ENCODE results near the gene SHB.

SHB gene

DNA sequence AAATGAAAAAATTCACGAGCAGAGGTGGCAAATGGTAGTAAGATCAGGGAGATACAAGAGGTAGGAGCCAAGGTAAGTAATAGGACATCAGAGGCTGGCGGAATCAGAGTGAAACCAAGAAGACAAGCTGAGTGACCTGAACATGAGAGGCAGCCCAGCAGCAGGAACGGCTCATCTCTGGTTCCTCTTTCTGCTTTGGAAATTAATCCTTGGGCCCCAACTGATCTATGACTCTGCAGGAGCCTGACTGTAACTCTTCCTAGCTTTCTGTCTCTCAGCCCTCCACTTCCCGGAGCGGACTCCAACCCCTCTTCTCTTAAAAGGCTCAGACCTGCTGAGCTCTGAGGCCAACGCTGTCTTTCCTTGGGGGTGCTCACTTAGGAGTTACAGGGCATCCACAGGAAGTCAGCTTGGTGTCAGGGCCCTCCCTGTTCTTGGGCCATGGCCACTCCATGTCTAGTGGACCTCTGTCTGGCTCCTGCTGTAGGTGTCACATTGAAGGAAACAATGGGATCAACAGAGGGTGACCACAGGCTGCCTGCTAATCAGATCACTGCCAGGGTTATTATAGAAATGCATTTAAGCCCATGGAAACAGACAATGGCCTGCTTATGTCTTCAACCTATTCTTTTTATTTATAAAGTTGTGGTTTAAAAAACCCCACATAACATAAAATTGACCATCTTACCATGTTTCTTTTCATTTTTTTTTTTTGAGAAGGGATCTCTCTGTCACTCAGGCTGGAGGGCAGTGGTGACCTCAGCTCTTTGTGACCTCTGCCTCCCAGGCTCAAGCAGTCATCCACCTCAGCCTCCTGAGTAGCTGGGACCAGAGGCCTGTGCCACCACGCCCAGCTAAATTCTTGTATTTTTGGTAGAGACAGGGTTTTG is 22.5 kb upstream of the SHB start:
- no peak overlapping the region for H3K4me2 ChIP-seq (ENCODE audit: low read length)
- peak overlapping the region; percentile 80 for H3K56ac ChIP-seq (ENCODE audit: low read length)
- peak overlapping the region; percentile 62 for H2BK120ac ChIP-seq (ENCODE audit: low read depth, low read length)
- H4K8ac ChIP-seq (ENCODE audit: low read depth, low read length), result no peak overlapping the region
- peak overlapping the region; percentile 13 for H2BK15ac ChIP-seq (replicated peaks; ENCODE audit: low read depth)
- H3K79me1 ChIP-seq (ENCODE audit: low read length), result no peaks in the 10 kb centered on the region
- peak overlapping the region; percentile 85 for H3K4ac ChIP-seq (ENCODE audit: low read depth, low read length)
- peak overlapping the region; percentile 88 for H3K27ac ChIP-seq (ENCODE audit: low read depth, low read length)
- no peak overlapping the region for H3K23ac ChIP-seq (ENCODE audit: low read length)
- H3K4me1 ChIP-seq (ENCODE audit: control insufficient read depth, low read depth, low read length), result peaks cover 16% of the 10 kb centered on the region
- H3K18ac ChIP-seq (ENCODE audit: low read length), result peak overlapping the region; percentile 55
- no peaks in the 10 kb centered on the region for H3K27me3 ChIP-seq (ENCODE audit: insufficient read depth, low read length, poor library complexity)
- H3K79me2 ChIP-seq (ENCODE audit: control insufficient read depth, insufficient read depth, low read length), result no peaks in the 10 kb centered on the region
- no peak overlapping the region for H4K5ac ChIP-seq (ENCODE audit: low read length)
- H3K4me3 ChIP-seq (ENCODE audit: low read length), result no peak overlapping the region
- peak overlapping the region; percentile 18 for H3K9ac ChIP-seq (ENCODE audit: low read length)
- peak overlapping the region; percentile 88 for H2BK5ac ChIP-seq (ENCODE audit: low read length)
- peak overlapping the region; percentile 16 for H2AK5ac ChIP-seq (ENCODE audit: low read length)
- WGBS (ENCODE audit: extremely low coverage, insufficient coverage, low lambda C conversion rate), result no CpG with 5 or more reads among the region's 7 CpGs
- DNase-seq, result peak; percentile 84
- no peaks in the 10 kb centered on the region for H3K36me3 ChIP-seq (ENCODE audit: control insufficient read depth, insufficient read depth, low read length)

DNA sequence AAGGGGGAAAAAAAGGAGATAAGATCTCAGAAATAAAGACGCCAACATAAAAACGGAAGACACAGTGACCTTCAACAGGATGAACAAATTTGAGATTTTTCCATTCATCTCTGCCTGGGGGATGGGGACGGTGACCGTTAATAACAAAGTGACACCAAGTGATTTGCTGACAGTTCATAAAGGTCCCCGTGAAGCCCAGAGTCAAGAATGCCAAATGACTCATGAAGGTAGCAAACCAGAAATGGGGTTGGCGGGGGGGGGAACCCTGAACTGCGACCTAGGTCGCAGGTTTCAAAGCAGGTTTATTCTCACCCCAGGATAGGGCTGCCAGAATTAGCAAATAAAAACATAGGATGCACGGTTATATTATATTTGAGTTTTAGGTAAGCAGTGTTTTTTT is 21.1 kb upstream of the SHB start:
- Histone ChIP-seq H3K56ac (ENCODE audit: low read length) (no peak overlapping the region), H2BK15ac (replicated peaks; ENCODE audit: low read depth) (no peak overlapping the region), H2BK5ac (ENCODE audit: low read length) (peak overlapping the region; percentile 9), H3K79me2 (ENCODE audit: control insufficient read depth, insufficient read depth, low read length) (no peaks in the 10 kb centered on the region), H3K4ac (ENCODE audit: low read depth, low read length) (no peak overlapping the region), H3K23ac (ENCODE audit: low read length) (no peak overlapping the region), H4K5ac (ENCODE audit: low read length) (no peak overlapping the region), H3K4me2 (ENCODE audit: low read length) (no peak overlapping the region), H2AK5ac (ENCODE audit: low read length) (no peak overlapping the region), H3K4me3 (ENCODE audit: low read length) (no peak overlapping the region), H3K27me3 (ENCODE audit: insufficient read depth, low read length, poor library complexity) (no peaks in the 10 kb centered on the region), H3K79me1 (ENCODE audit: low read length) (no peaks in the 10 kb centered on the region), H3K9ac (ENCODE audit: low read length) (no peak overlapping the region), H3K36me3 (ENCODE audit: control insufficient read depth, insufficient read depth, low read length) (no peaks in the 10 kb centered on the region), H3K27ac (ENCODE audit: low read depth, low read length) (no peak overlapping the region), H3K4me1 (ENCODE audit: control insufficient read depth, low read depth, low read length) (peaks cover 16% of the 10 kb centered on the region), H3K18ac (ENCODE audit: low read length) (peak overlapping the region; percentile 16), H2BK120ac (ENCODE audit: low read depth, low read length) (no peak overlapping the region), H4K8ac (ENCODE audit: low read depth, low read length) (no peak overlapping the region)
- no CpG with 5 or more reads among the region's 9 CpGs for WGBS (ENCODE audit: extremely low coverage, insufficient coverage, low lambda C conversion rate)
- peak; percentile 34 for DNase-seq

DNA sequence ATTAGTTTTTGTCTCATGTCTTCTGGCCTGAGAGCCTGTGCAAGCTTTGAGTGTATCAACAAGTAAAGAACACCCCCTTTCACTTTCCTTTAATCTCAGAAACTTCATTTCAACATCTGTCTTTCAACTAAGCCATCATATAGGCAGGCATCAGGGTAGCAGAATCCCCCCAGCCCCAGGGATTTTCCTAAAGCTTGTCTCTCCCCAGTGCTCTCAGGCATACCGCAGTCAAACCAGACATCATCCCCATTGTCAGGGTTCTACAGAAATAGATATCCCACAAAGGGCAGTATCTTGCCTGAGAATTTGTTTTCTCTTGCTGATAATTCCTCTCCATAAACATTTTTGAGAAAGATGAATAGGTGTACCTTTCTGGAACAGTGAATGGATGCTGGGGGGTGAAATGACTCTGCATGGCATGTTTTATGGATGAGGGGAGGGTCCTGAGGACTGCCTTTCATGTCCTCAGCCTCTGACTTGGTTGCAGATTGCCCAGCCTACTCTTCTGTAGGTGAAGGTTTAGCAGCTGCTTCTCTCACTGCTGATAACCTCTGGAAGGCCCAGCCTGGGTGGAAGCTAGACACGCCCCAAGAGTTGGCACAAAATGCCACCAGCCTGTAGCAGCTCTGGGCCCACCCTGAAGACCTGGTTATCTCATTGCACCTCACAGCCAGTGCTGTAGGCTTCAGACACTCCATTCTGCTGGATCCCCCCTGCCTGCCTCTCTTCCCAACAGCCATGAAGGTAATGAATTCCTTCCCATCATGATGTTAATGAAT is 20.5 kb upstream of the SHB start:
- H2AK5ac ChIP-seq (ENCODE audit: low read length), result no peak overlapping the region
- H4K8ac ChIP-seq (ENCODE audit: low read depth, low read length), result no peak overlapping the region
- H3K4me2 ChIP-seq (ENCODE audit: low read length), result no peak overlapping the region
- no peak overlapping the region for H3K18ac ChIP-seq (ENCODE audit: low read length)
- no peak overlapping the region for H2BK15ac ChIP-seq (replicated peaks; ENCODE audit: low read depth)
- no peak overlapping the region for H3K23ac ChIP-seq (ENCODE audit: low read length)
- DNase-seq, result peak; percentile 37
- no peak overlapping the region for H3K9ac ChIP-seq (ENCODE audit: low read length)
- no peak overlapping the region for H4K5ac ChIP-seq (ENCODE audit: low read length)
- H3K56ac ChIP-seq (ENCODE audit: low read length), result no peak overlapping the region
- no peak overlapping the region for H3K4me3 ChIP-seq (ENCODE audit: low read length)
- no peaks in the 10 kb centered on the region for H3K36me3 ChIP-seq (ENCODE audit: control insufficient read depth, insufficient read depth, low read length)
- H3K27ac ChIP-seq (ENCODE audit: low read depth, low read length), result no peak overlapping the region
- no peaks in the 10 kb centered on the region for H3K79me1 ChIP-seq (ENCODE audit: low read length)
- no peaks in the 10 kb centered on the region for H3K79me2 ChIP-seq (ENCODE audit: control insufficient read depth, insufficient read depth, low read length)
- no peak overlapping the region for H3K4ac ChIP-seq (ENCODE audit: low read depth, low read length)
- H2BK120ac ChIP-seq (ENCODE audit: low read depth, low read length), result no peak overlapping the region
- H3K4me1 ChIP-seq (ENCODE audit: control insufficient read depth, low read depth, low read length), result peaks cover 16% of the 10 kb centered on the region
- H2BK5ac ChIP-seq (ENCODE audit: low read length), result no peak overlapping the region
- no CpG with 5 or more reads among the region's 2 CpGs for WGBS (ENCODE audit: extremely low coverage, insufficient coverage, low lambda C conversion rate)
- no peaks in the 10 kb centered on the region for H3K27me3 ChIP-seq (ENCODE audit: insufficient read depth, low read length, poor library complexity)

DNA sequence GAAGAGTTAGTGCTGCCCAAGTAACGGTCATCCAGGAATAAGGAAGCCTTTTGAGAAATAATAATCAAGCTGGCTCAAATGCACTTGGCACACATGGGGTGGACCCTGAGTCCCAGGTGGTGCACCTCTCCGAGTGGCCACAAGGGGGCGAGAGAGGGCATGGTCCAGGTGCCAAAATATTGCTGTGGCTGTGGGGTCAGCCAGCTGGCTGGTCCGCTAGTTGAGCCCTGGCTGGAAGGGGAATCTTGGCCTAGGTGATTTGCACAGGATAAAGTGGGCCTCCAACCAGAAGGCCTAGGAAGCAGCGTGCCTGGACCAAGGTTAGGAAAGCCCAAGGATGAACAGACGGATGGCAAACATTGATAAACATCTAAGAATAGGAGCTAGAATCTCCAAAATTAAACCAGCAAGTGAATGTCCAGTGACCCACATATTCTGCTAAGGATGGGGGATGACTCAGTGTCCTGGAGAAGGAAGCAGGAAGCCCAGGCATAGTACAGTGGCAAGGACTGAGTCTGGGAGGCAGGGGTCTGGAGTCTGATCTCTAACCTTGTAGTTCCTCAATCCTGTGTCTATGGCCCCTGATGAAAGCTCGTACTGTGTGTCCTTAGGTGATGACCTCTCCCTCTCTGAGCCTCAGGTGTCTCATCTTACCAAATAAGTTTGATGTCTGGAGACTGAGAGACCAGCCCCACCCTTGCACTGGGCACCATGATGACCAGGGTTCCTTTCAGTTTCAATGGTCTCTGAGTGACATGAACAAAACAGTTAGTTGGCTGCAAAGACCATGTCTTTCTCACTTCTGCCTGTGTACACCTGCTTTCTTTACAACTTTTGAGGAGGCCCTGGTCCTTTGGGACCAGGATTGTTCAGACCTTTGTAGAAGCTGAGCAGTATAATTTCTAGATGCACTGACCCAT is 19.2 kb upstream of the SHB start:
- no peaks in the 10 kb centered on the region for H3K36me3 ChIP-seq (ENCODE audit: control insufficient read depth, insufficient read depth, low read length)
- WGBS (ENCODE audit: extremely low coverage, insufficient coverage, low lambda C conversion rate), result no CpG with 5 or more reads among the region's 7 CpGs
- H3K23ac ChIP-seq (ENCODE audit: low read length), result no peak overlapping the region
- no peak overlapping the region for H3K4ac ChIP-seq (ENCODE audit: low read depth, low read length)
- H3K18ac ChIP-seq (ENCODE audit: low read length), result no peak overlapping the region
- H2AK5ac ChIP-seq (ENCODE audit: low read length), result no peak overlapping the region
- no peak overlapping the region for H3K4me2 ChIP-seq (ENCODE audit: low read length)
- no peaks in the 10 kb centered on the region for H3K79me2 ChIP-seq (ENCODE audit: control insufficient read depth, insufficient read depth, low read length)
- no peak overlapping the region for H3K4me3 ChIP-seq (ENCODE audit: low read length)
- no peak overlapping the region for H3K27ac ChIP-seq (ENCODE audit: low read depth, low read length)
- H3K27me3 ChIP-seq (ENCODE audit: insufficient read depth, low read length, poor library complexity), result no peaks in the 10 kb centered on the region
- peaks cover 19% of the 10 kb centered on the region for H3K4me1 ChIP-seq (ENCODE audit: control insufficient read depth, low read depth, low read length)
- no peak overlapping the region for H2BK15ac ChIP-seq (replicated peaks; ENCODE audit: low read depth)
- H4K8ac ChIP-seq (ENCODE audit: low read depth, low read length), result no peak overlapping the region
- no peak overlapping the region for H2BK5ac ChIP-seq (ENCODE audit: low read length)
- no peak overlapping the region for H3K56ac ChIP-seq (ENCODE audit: low read length)
- H3K79me1 ChIP-seq (ENCODE audit: low read length), result no peaks in the 10 kb centered on the region
- no peak overlapping the region for H2BK120ac ChIP-seq (ENCODE audit: low read depth, low read length)
- no peak overlapping the region for H4K5ac ChIP-seq (ENCODE audit: low read length)
- H3K9ac ChIP-seq (ENCODE audit: low read length), result no peak overlapping the region
- peak; percentile 56 for DNase-seq

DNA sequence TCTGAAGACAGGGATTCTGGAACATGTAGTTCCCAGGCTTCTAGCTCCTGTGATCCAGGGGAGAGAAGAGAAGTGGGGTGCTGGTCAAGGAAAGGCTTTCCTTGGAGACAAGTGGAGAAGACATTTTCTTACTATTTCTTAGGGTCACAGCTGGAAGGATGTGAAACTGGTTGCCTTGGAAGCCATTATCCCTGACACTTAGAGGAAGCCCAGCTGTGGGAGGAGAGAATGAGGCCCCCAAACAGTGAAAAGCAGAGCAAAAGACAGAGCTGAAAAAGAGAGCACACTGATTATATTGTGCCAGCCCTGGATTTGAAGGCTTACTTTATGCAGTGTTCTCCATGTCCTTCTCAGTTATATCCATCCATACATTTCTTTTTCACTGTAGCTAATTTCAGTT is 17.5 kb upstream of the SHB start:
- Histone ChIP-seq H2BK120ac (ENCODE audit: low read depth, low read length) (no peak overlapping the region), H2BK15ac (replicated peaks; ENCODE audit: low read depth) (no peak overlapping the region), H3K36me3 (ENCODE audit: control insufficient read depth, insufficient read depth, low read length) (no peaks in the 10 kb centered on the region), H4K5ac (ENCODE audit: low read length) (no peak overlapping the region), H2BK5ac (ENCODE audit: low read length) (no peak overlapping the region), H3K23ac (ENCODE audit: low read length) (peak overlapping the region; percentile 3), H2AK5ac (ENCODE audit: low read length) (no peak overlapping the region), H3K4me3 (ENCODE audit: low read length) (no peak overlapping the region), H3K27ac (ENCODE audit: low read depth, low read length) (no peak overlapping the region), H3K4me2 (ENCODE audit: low read length) (no peak overlapping the region), H3K4me1 (ENCODE audit: control insufficient read depth, low read depth, low read length) (peaks cover 27% of the 10 kb centered on the region), H3K79me1 (ENCODE audit: low read length) (no peaks in the 10 kb centered on the region), H3K18ac (ENCODE audit: low read length) (no peak overlapping the region), H4K8ac (ENCODE audit: low read depth, low read length) (no peak overlapping the region), H3K79me2 (ENCODE audit: control insufficient read depth, insufficient read depth, low read length) (no peaks in the 10 kb centered on the region), H3K4ac (ENCODE audit: low read depth, low read length) (no peak overlapping the region), H3K27me3 (ENCODE audit: insufficient read depth, low read length, poor library complexity) (no peaks in the 10 kb centered on the region), H3K9ac (ENCODE audit: low read length) (no peak overlapping the region), H3K56ac (ENCODE audit: low read length) (no peak overlapping the region)
- DNase-seq, result no peak

Measured in mesendoderm (in vitro differentiated cells).